A673 (cell line): Measurements from ENCODE around the gene UPP1. TPM values are rescaled to one million over a fixed set of nuclear protein-coding genes. Genes with fewer than 3 reads are reported as not detected.

Experiments used
- BruUV-seq: library from RNA; stranded (reverse); fragments of 400-500 nt; replicated peaks from 2 replicates; lab custom pipeline; 2021; lab: Mats Ljungman, UMichigan
- CTCF ChIA-PET: fragments of 300-600 bp; sonication (Branson Sonifier 250); formaldehyde crosslinking; loops from one replicate; lab custom pipeline; 2022; ENCODE audit warnings: antibody characterized with exemption; lab: Charles Lee
- POLR2A ChIA-PET: fragments of 300-600 bp; sonication (Branson Sonifier 250); formaldehyde crosslinking; loops from one replicate; lab custom pipeline; 2022; ENCODE audit warnings: antibody characterized with exemption; ENCODE audit not compliant: low non-redundant PET; lab: Charles Lee
- DNase-seq: peaks from one replicate; pipeline ENCODE4 v3.0.0-alpha.2; 2015; ENCODE audit warnings: low spot score
- H3K27ac ChIP-seq: fragments of 200-600 bp; sonication (generic); 2 replicates; pipeline ENCODE4 v1.5.1; 2016; ENCODE audit warnings: mixed run types, low read depth, mild to moderate bottlenecking, mixed read lengths, antibody characterized with exemption, low read length; ENCODE audit not compliant: poor library complexity, severe bottlenecking
- H3K27me3 ChIP-seq: fragments of 200-600 bp; sonication (generic); replicated peaks from 2 replicates; pipeline ENCODE4 v1.6.1; 2017; ENCODE audit warnings: mixed run types, low read depth, mild to moderate bottlenecking, mixed read lengths, antibody characterized with exemption, low read length; ENCODE audit not compliant: insufficient read depth, poor library complexity
- H3K36me3 ChIP-seq: fragments of 200-600 bp; sonication (generic); 2 replicates; pipeline ENCODE4 v1.6.1; 2016; ENCODE audit warnings: mixed run types, mild to moderate bottlenecking, mixed read lengths, antibody characterized with exemption, low read length; ENCODE audit not compliant: insufficient read depth, poor library complexity, severe bottlenecking
- H3K4me1 ChIP-seq: fragments of 200-600 bp; sonication (generic); 2 replicates; pipeline ENCODE4 v1.6.1; 2017; ENCODE audit warnings: mixed run types, mild to moderate bottlenecking, mixed read lengths, antibody characterized with exemption, low read length; ENCODE audit not compliant: insufficient read depth, poor library complexity, severe bottlenecking
- H3K4me3 ChIP-seq: fragments of 200-600 bp; sonication (generic); 2 replicates; pipeline ENCODE4 v1.5.1; 2016; ENCODE audit warnings: low read depth, mixed run types, mild to moderate bottlenecking, mixed read lengths, low read length; ENCODE audit not compliant: poor library complexity, severe bottlenecking
- H3K9me3 ChIP-seq: fragments of 200-600 bp; sonication (generic); 2 replicates; pipeline ENCODE4 v1.6.1; 2016; ENCODE audit warnings: mixed run types, low read depth, mild to moderate bottlenecking, mixed read lengths, antibody characterized with exemption, low read length; ENCODE audit not compliant: poor library complexity, severe bottlenecking
- CTCF ChIP-seq: fragments of 300-800, 200-600 bp; sonication (generic); conservative IDR thresholded peaks from 2 replicates; pipeline ENCODE4 v1.5.1; 2017; ENCODE audit warnings: low read depth, mild to moderate bottlenecking, antibody characterized with exemption, low read length, moderate library complexity, mixed read lengths
- EZH2 ChIP-seq: fragments of 200-600 bp; sonication (generic); IDR thresholded peaks from 2 replicates; pipeline ENCODE4 v1.6.1; 2017; ENCODE audit warnings: borderline replicate concordance, low read depth, mild to moderate bottlenecking, mixed read lengths, antibody characterized with exemption, low read length; ENCODE audit not compliant: poor library complexity, severe bottlenecking
- intact Hi-C: fragments of 100-400 bp; cut with micrococcal nuclease; formaldehyde crosslinking; loops from one replicate; pipeline ENCODE4 v1.10.0; 2022; ENCODE audit not compliant: unreplicated experiment
- total RNA-seq: library from RNA; stranded (reverse); gene quantifications from 2 replicates; pipeline ENCODE4 v1.2.3, GENCODE V29; 2021

Gene UPP1
- total RNA-seq, 1 experiment from 2014 or later: 5.5 TPM

- ChIA-PET CTCF (no interaction called here), POLR2A (no interaction called here)
- H3K36me3 ChIP-seq: no peaks in the 10 kb centered on the region
- peak; percentile 16 for DNase-seq
- intact Hi-C loops: no loop called here
- no peaks in the 10 kb centered on the region for H3K9me3 ChIP-seq
- H3K4me1 ChIP-seq: peaks cover 13% of the 10 kb centered on the region
- H3K27ac ChIP-seq: no peak overlapping the region
- TF ChIP-seq EZH2: no peak
- TF ChIP-seq CTCF: no peak
- BruUV-seq: no TSS peak
- peaks cover under 1% of the 10 kb centered on the region for H3K27me3 ChIP-seq
- H3K4me3 ChIP-seq: no peak overlapping the region
These were observed 46.8 kb upstream of the UPP1 start for GRCh38 chr7:48042216-48042615.

GRCh38 chr7:48042636-48043035 lies 46.4 kb upstream of the UPP1 start:
- Histone ChIP-seq H3K36me3 (no peaks in the 10 kb centered on the region), H3K4me1 (peaks cover 13% of the 10 kb centered on the region), H3K27me3 (no peaks in the 10 kb centered on the region), H3K27ac (no peak overlapping the region), H3K4me3 (no peak overlapping the region), H3K9me3 (no peaks in the 10 kb centered on the region)
- POLR2A ChIA-PET: no interaction called here
- intact Hi-C loops: no loop called here
- DNase-seq: no peak
- no TSS peak for BruUV-seq
- CTCF ChIA-PET: no interaction called here
- TF ChIP-seq CTCF: no peak
- no peak for TF ChIP-seq EZH2

GRCh38 chr7:48045195-48045765 lies 43.8 kb upstream of the UPP1 start:
- Histone ChIP-seq H3K27me3 (no peaks in the 10 kb centered on the region), H3K27ac (no peak overlapping the region), H3K36me3 (no peaks in the 10 kb centered on the region), H3K4me1 (peaks cover 13% of the 10 kb centered on the region), H3K9me3 (no peaks in the 10 kb centered on the region), H3K4me3 (no peak overlapping the region)
- no TSS peak for BruUV-seq
- DNase-seq: no peak
- TF ChIP-seq EZH2 (no peak), CTCF (no peak)
- POLR2A ChIA-PET: no interaction called here
- intact Hi-C loops: no loop called here
- CTCF ChIA-PET: no interaction called here
